B cell (primary cell): ENCODE results near the gene CAPN12.
"Not testable (repeated sequence)": the region's sequence is repeated elsewhere in the genome, so short reads cannot be mapped to it uniquely, and the experiment has no call there.

ENCODE experiments used
- EZH2 ChIP-seq: IDR thresholded peaks from 2 replicates; pipeline ENCODE4 v1.6.1; 2012; ENCODE audit warnings: borderline replicate concordance, low read depth, mild to moderate bottlenecking, moderate library complexity, low read length; ENCODE audit not compliant: insufficient read depth, poor library complexity, severe bottlenecking
- TF ChIP-seq, protein P1 (sequence below): fragments of 200-600 bp; IDR thresholded peaks from one replicate; pipeline ENCODE4 v1.8.0; 2022; ENCODE audit warnings: antibody characterized with exemption, mild to moderate bottlenecking

- TF ChIP-seq, protein P1, sequence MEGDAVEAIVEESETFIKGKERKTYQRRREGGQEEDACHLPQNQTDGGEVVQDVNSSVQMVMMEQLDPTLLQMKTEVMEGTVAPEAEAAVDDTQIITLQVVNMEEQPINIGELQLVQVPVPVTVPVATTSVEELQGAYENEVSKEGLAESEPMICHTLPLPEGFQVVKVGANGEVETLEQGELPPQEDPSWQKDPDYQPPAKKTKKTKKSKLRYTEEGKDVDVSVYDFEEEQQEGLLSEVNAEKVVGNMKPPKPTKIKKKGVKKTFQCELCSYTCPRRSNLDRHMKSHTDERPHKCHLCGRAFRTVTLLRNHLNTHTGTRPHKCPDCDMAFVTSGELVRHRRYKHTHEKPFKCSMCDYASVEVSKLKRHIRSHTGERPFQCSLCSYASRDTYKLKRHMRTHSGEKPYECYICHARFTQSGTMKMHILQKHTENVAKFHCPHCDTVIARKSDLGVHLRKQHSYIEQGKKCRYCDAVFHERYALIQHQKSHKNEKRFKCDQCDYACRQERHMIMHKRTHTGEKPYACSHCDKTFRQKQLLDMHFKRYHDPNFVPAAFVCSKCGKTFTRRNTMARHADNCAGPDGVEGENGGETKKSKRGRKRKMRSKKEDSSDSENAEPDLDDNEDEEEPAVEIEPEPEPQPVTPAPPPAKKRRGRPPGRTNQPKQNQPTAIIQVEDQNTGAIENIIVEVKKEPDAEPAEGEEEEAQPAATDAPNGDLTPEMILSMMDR = not testable (repeated sequence)
- TF ChIP-seq EZH2 = not testable (repeated sequence)
These were observed 26.6 kb upstream of the CAPN12 start for GRCh38 chr19:38770949-38771275.
